SK-N-SH treated with all-trans-retinoic acid at 6 μM for 48 hours (cell line): ENCODE results near the gene IL5.
"Not testable (repeated sequence)": the region's sequence is repeated elsewhere in the genome, so short reads cannot be mapped to it uniquely, and the experiment has no call there.

Experiments
- ATAC-seq: fragments of 200-7000 bp; cut with Tn5 transposase; 3 replicates; pipeline ENCODE4 v1.9.1; 2020; ENCODE audit warnings: mild to moderate bottlenecking, moderate library complexity
- ARNTL ChIP-seq: fragments of 450-650 bp; formaldehyde crosslinking; IDR thresholded peaks from 2 replicates; pipeline ENCODE4 v1.5.0; 2020; ENCODE audit warnings: low read depth, mild to moderate bottlenecking, moderate library complexity, borderline replicate concordance
- BACH2 ChIP-seq: fragments of 250-450 bp; sonication (Bioruptor Pico); IDR thresholded peaks from 2 replicates; pipeline ENCODE4 v1.9.0; 2021; ENCODE audit warnings: mild to moderate bottlenecking, borderline replicate concordance
- CREB5 ChIP-seq: fragments of 250-450 bp; sonication (Bioruptor Pico); IDR thresholded peaks from 2 replicates; pipeline ENCODE4 v1.5.1; 2020; ENCODE audit warnings: low read depth, mild to moderate bottlenecking, moderate library complexity
- CSDC2 ChIP-seq: fragments of 250-450 bp; sonication (Bioruptor Pico); IDR thresholded peaks from 2 replicates; pipeline ENCODE4 v1.5.0; 2020; ENCODE audit warnings: mild to moderate bottlenecking, moderate library complexity
- GLIS3 ChIP-seq: fragments of 250-450 bp; sonication (Bioruptor Pico); IDR thresholded peaks from 2 replicates; pipeline ENCODE4 v1.5.0; 2020; ENCODE audit warnings: mild to moderate bottlenecking, moderate library complexity
- ISL1 ChIP-seq: fragments of 250-450 bp; sonication (Bioruptor Pico); IDR thresholded peaks from 2 replicates; pipeline ENCODE4 v2.1.2; 2022; ENCODE audit warnings: mild to moderate bottlenecking, moderate library complexity
- OSR1 ChIP-seq: fragments of 250-450 bp; sonication (Bioruptor Pico); IDR thresholded peaks from 2 replicates; pipeline ENCODE4 v1.8.0; 2022; ENCODE audit warnings: moderate library complexity, mild to moderate bottlenecking, inconsistent platforms
- PATZ1 ChIP-seq: fragments of 250-450 bp; sonication (Bioruptor Pico); IDR thresholded peaks from 2 replicates; pipeline ENCODE4 v1.8.0; 2020; ENCODE audit warnings: mild to moderate bottlenecking, moderate library complexity, borderline replicate concordance
- POU6F1 ChIP-seq: fragments of 250-450 bp; sonication (Bioruptor Pico); IDR thresholded peaks from 2 replicates; pipeline ENCODE4 v1.8.0; 2021; ENCODE audit warnings: low read depth, mild to moderate bottlenecking, moderate library complexity, borderline replicate concordance
- PPARA ChIP-seq: fragments of 250-450 bp; sonication (Bioruptor Pico); IDR thresholded peaks from 2 replicates; pipeline ENCODE4 v1.5.0; 2020; ENCODE audit warnings: mild to moderate bottlenecking, borderline replicate concordance
- RARB ChIP-seq: fragments of 250-450 bp; sonication (Bioruptor Pico); IDR thresholded peaks from 2 replicates; pipeline ENCODE4 v1.8.0; 2021; ENCODE audit warnings: mild to moderate bottlenecking, moderate library complexity
- SNAI2 ChIP-seq: fragments of 250-450 bp; sonication (Bioruptor Pico); IDR thresholded peaks from 2 replicates; pipeline ENCODE4 v1.5.0; 2020; ENCODE audit warnings: mild to moderate bottlenecking, moderate library complexity
- TOX ChIP-seq: fragments of 250-450 bp; sonication (Bioruptor Pico); IDR thresholded peaks from 2 replicates; pipeline ENCODE4 v1.8.0; 2021; ENCODE audit warnings: mild to moderate bottlenecking, moderate library complexity, borderline replicate concordance
- TSHZ2 ChIP-seq: fragments of 250-450 bp; sonication (Bioruptor Pico); IDR thresholded peaks from 2 replicates; pipeline ENCODE4 v1.5.0; 2020; ENCODE audit warnings: mild to moderate bottlenecking, moderate library complexity
- ZC3H10 ChIP-seq: fragments of 250-450 bp; sonication (Bioruptor Pico); IDR thresholded peaks from 2 replicates; pipeline ENCODE4 v1.5.1; 2021; ENCODE audit warnings: mild to moderate bottlenecking, moderate library complexity
- ZFP3 ChIP-seq: fragments of 250-450 bp; sonication (Bioruptor Pico); IDR thresholded peaks from 2 replicates; pipeline ENCODE4 v1.5.0; 2020; ENCODE audit warnings: mild to moderate bottlenecking, moderate library complexity
- ZFP30 ChIP-seq: fragments of 450-650 bp; formaldehyde crosslinking; IDR thresholded peaks from 2 replicates; pipeline ENCODE4 v1.5.0; 2022; ENCODE audit warnings: mild to moderate bottlenecking, moderate library complexity
- ZNF565 ChIP-seq: fragments of 450-650 bp; formaldehyde crosslinking; conservative IDR thresholded peaks from 2 replicates; pipeline ENCODE4 v1.5.0; 2020; ENCODE audit warnings: low read depth, mild to moderate bottlenecking, moderate library complexity
- ZNF70 ChIP-seq: fragments of 450-650 bp; formaldehyde crosslinking; IDR thresholded peaks from 2 replicates; pipeline ENCODE4 v1.5.0; 2020; ENCODE audit warnings: mild to moderate bottlenecking, moderate library complexity

IL5 gene

GRCh38 chr5:132591145-132591544 lies 47.8 kb upstream of the IL5 start:
- ATAC-seq = no peak
- TF ChIP-seq ZFP3 (CRISPR knock-in tag) (no peak), BACH2 (no peak), ZNF70 (CRISPR knock-in tag) (no peak), CSDC2 (CRISPR knock-in tag) (no peak), ZC3H10 (CRISPR knock-in tag) (no peak), ISL1 (CRISPR knock-in tag) (no peak), TSHZ2 (CRISPR knock-in tag) (no peak), ZFP30 (no peak), OSR1 (CRISPR knock-in tag) (no peak)

GRCh38 chr5:132589467-132589866 lies 46.1 kb upstream of the IL5 start:
- no peak for ATAC-seq
- TF ChIP-seq ISL1 (CRISPR knock-in tag) (0 out of 2 replicates have a peak, but pooled peaks have one; percentile 13), ZNF565 (CRISPR knock-in tag) (no peak), ZFP30 (no peak), TOX (CRISPR knock-in tag) (no peak)

- TF ChIP-seq TSHZ2 (CRISPR knock-in tag) (no peak), PPARA (CRISPR knock-in tag) (no peak), POU6F1 (CRISPR knock-in tag) (no peak), GLIS3 (CRISPR knock-in tag) (no peak), ZC3H10 (CRISPR knock-in tag) (no peak), ZFP30 (no peak), ARNTL (CRISPR knock-in tag) (no peak), SNAI2 (CRISPR knock-in tag) (no peak), CREB5 (CRISPR knock-in tag) (no peak), RARB (no peak), BACH2 (no peak), TOX (CRISPR knock-in tag) (no peak), PATZ1 (CRISPR knock-in tag) (no peak), ZFP3 (CRISPR knock-in tag) (no peak), CSDC2 (CRISPR knock-in tag) (no peak), ZNF70 (CRISPR knock-in tag) (no peak), OSR1 (CRISPR knock-in tag) (no peak)
- no peak for ATAC-seq
Measured at GRCh38 chr5:132586063-132586462, 42.7 kb upstream of the IL5 start.

- ATAC-seq = not testable (repeated sequence)
Measured at GRCh38 chr5:132584560-132584959, 41.2 kb upstream of the IL5 start.
